Measurements from ENCODE around the gene PRR13.

- TF ChIP-seq CTCF (IDR thresholded peaks at IDR 0.05) (no peak), POLR2A (IDR thresholded peaks at IDR 0.05) (no peak)
These were observed 33.3 kb downstream of the PRR13 start for GRCh38 chr12:53474819-53475218.

All from adrenal gland (tissue), 5 donors.